Panc1 (cell line): ENCODE results near the gene KIAA2012. TPM values are rescaled to one million over a fixed set of nuclear protein-coding genes. Genes with fewer than 3 reads are reported as not detected.

Source experiments
- ATAC-seq: fragments of 200-7000 bp; cut with Tn5 transposase; 2 replicates; pipeline ENCODE4 v1.9.1; 2020; ENCODE audit warnings: mild to moderate bottlenecking, moderate library complexity
- BruUV-seq: library from RNA; stranded (reverse); fragments of 400-500 nt; replicated peaks from 2 replicates; lab custom pipeline; 2021; lab: Mats Ljungman, UMichigan
- CTCF ChIA-PET: fragments of 300-600 bp; sonication (Branson Sonifier 250); formaldehyde crosslinking; loops from one replicate; lab custom pipeline; 2022; ENCODE audit warnings: antibody characterized with exemption; lab: Charles Lee
- POLR2A ChIA-PET: fragments of 300-600 bp; sonication (Branson Sonifier 250); formaldehyde crosslinking; loops from one replicate; lab custom pipeline; 2022; ENCODE audit warnings: antibody characterized with exemption; lab: Charles Lee
- DNase-seq: peaks from one replicate; pipeline ENCODE4 v3.0.0-alpha.2; 2010; ENCODE audit warnings: low read depth, low spot score
- H3K27ac ChIP-seq: 2 replicates; pipeline ENCODE4 v1.5.1; 2011; ENCODE audit warnings: mild to moderate bottlenecking, low read length, inconsistent platforms
- H3K27me3 ChIP-seq: fragments of 200-500 bp; sonication (Bioruptor generic); 2 replicates; pipeline ENCODE4 v1.6.0; 2014; ENCODE audit warnings: low read length, inconsistent platforms; ENCODE audit not compliant: control insufficient read depth, insufficient read depth
- H3K36me3 ChIP-seq: fragments of 200-500 bp; sonication (Bioruptor generic); 2 replicates; pipeline ENCODE4 v1.5.1; 2014; ENCODE audit warnings: inconsistent platforms, mild to moderate bottlenecking, low read length, moderate library complexity; ENCODE audit not compliant: control insufficient read depth, insufficient read depth
- H3K4me1 ChIP-seq: 2 replicates; pipeline ENCODE4 v1.5.1; 2011; ENCODE audit warnings: inconsistent platforms, mild to moderate bottlenecking, low read length, moderate library complexity; ENCODE audit not compliant: control insufficient read depth, insufficient read depth
- H3K4me3 ChIP-seq, 2 experiments: 2 replicates each; pipeline ENCODE4 v1.5.1; 2011 to 2012; ENCODE audit warnings: low read depth in 2 of 2, low read length in 2 of 2, mild to moderate bottlenecking in 2 of 2, inconsistent platforms in 1 of 2, moderate library complexity in 1 of 2
- H3K9me3 ChIP-seq: fragments of 200-500 bp; sonication (Bioruptor generic); 2 replicates; pipeline ENCODE4 v1.5.1; 2014; ENCODE audit warnings: low read depth, mild to moderate bottlenecking, inconsistent platforms, low read length, moderate library complexity; ENCODE audit not compliant: control insufficient read depth, insufficient read depth
- POLR2AphosphoS5 ChIP-seq: IDR thresholded peaks from 2 replicates; pipeline ENCODE4 v1.6.1; 2012; ENCODE audit warnings: mild to moderate bottlenecking, low read depth, low read length, moderate library complexity
- SIN3A ChIP-seq: IDR thresholded peaks from 2 replicates; pipeline ENCODE4 v1.6.1; 2012; ENCODE audit warnings: low read depth, mild to moderate bottlenecking, low read length, moderate library complexity, borderline replicate concordance; ENCODE audit not compliant: insufficient read depth
- TCF7L2 ChIP-seq: IDR thresholded peaks from 2 replicates; pipeline ENCODE4 v1.6.1; 2011; ENCODE audit warnings: mild to moderate bottlenecking, low read depth, low read length, inconsistent platforms
- in situ Hi-C: cut with HindIII; loops from 2 replicates; pipeline ENCODE4 v1.10.0; 2016; ENCODE audit warnings: low sequenced_read_pairs, low pct_unique_long_range_greater_than_20kb
- intact Hi-C: fragments of 100-400 bp; cut with micrococcal nuclease; formaldehyde crosslinking; loops from one replicate; pipeline ENCODE4 v1.10.0; 2022; ENCODE audit not compliant: unreplicated experiment
- total RNA-seq: library from RNA; stranded (reverse); gene quantifications from one replicate; pipeline ENCODE4 v1.2.1, GENCODE V29; 2021; ENCODE audit not compliant: unreplicated experiment
- TF ChIP-seq, protein P1 (sequence below), 2 experiments: IDR thresholded peaks; 2 replicates each; pipeline ENCODE4 v1.6.1; 2011 to 2012; ENCODE audit warnings: low read depth in 2 of 2, control low read depth in 1 of 2, low read length in 1 of 2, mild to moderate bottlenecking in 1 of 2, moderate library complexity in 1 of 2; ENCODE audit not compliant: insufficient read depth in 1 of 2
- TF ChIP-seq, protein P2 (sequence below): fragments of 450-650 bp; IDR thresholded peaks from 2 replicates; pipeline ENCODE4 v1.5.1; 2017; ENCODE audit warnings: mild to moderate bottlenecking

The KIAA2012 gene
- total RNA-seq, 1 experiment from 2014 or later, result not detected

DNA sequence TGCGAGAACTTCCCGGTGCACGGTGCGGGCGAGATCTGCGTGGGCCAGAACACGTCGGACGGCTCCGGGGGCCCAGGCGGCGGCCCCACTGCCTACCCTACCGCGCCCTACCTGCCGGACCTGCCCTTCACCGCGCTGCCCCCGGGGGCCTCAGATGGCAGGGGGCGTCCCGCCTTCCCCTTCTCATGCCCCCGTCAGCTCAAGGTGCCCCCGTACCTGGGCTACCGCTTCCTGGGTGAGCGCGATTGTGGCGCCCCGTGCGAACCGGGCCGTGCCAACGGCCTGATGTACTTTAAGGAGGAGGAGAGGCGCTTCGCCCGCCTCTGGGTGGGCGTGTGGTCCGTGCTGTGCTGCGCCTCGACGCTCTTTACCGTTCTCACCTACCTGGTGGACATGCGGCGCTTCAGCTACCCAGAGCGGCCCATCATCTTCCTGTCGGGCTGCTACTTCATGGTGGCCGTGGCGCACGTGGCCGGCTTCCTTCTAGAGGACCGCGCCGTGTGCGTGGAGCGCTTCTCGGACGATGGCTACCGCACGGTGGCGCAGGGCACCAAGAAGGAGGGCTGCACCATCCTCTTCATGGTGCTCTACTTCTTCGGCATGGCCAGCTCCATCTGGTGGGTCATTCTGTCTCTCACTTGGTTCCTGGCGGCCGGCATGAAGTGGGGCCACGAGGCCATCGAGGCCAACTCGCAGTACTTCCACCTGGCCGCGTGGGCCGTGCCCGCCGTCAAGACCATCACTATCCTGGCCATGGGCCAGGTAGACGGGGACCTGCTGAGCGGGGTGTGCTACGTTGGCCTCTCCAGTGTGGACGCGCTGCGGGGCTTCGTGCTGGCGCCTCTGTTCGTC, 37.7 kb upstream of the KIAA2012 start:
- POLR2A ChIA-PET, result no interaction called here

GRCh38 chr2:202035941-202036372, 37.1 kb upstream of the KIAA2012 start:
- no TSS peak for BruUV-seq
- no peak for ATAC-seq
- no peak for DNase-seq
- Histone ChIP-seq H3K36me3 (no peaks in the 10 kb centered on the region; the same call in 1 of the 2 replicates), H3K4me1 (peaks cover 42% of the 10 kb centered on the region), H3K9me3 (no peaks in the 10 kb centered on the region), H3K4me3 (peak overlapping the region in 1 of 2 experiments; percentile 65; a peak in 2 of 4 replicates), H3K27ac (peak overlapping the region; percentile 76; the same call in 1 of the 2 replicates), H3K27me3 (no peaks in the 10 kb centered on the region)
- in situ Hi-C loops (no loop called here), intact Hi-C loops (loop anchor here (2.0 to 10.0 kb wide), 3 partner anchors 143 to 241 kb away; no protein-coding TSS in a partner anchor)
- ChIA-PET POLR2A (no interaction called here), CTCF (interaction anchor here (0.6 kb wide), 1 partner anchor 17 kb away, joined by 3 read pairs; no protein-coding TSS in a partner anchor)
- TF ChIP-seq, protein P1, sequence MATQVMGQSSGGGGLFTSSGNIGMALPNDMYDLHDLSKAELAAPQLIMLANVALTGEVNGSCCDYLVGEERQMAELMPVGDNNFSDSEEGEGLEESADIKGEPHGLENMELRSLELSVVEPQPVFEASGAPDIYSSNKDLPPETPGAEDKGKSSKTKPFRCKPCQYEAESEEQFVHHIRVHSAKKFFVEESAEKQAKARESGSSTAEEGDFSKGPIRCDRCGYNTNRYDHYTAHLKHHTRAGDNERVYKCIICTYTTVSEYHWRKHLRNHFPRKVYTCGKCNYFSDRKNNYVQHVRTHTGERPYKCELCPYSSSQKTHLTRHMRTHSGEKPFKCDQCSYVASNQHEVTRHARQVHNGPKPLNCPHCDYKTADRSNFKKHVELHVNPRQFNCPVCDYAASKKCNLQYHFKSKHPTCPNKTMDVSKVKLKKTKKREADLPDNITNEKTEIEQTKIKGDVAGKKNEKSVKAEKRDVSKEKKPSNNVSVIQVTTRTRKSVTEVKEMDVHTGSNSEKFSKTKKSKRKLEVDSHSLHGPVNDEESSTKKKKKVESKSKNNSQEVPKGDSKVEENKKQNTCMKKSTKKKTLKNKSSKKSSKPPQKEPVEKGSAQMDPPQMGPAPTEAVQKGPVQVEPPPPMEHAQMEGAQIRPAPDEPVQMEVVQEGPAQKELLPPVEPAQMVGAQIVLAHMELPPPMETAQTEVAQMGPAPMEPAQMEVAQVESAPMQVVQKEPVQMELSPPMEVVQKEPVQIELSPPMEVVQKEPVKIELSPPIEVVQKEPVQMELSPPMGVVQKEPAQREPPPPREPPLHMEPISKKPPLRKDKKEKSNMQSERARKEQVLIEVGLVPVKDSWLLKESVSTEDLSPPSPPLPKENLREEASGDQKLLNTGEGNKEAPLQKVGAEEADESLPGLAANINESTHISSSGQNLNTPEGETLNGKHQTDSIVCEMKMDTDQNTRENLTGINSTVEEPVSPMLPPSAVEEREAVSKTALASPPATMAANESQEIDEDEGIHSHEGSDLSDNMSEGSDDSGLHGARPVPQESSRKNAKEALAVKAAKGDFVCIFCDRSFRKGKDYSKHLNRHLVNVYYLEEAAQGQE (IDR thresholded peaks at IDR 0.05; ENCODE audit: insufficient read depth in 1 of 2, low read depth in 2 of 2, low read length in 1 of 2), result no peak
- TF ChIP-seq POLR2AphosphoS5 (no peak), TCF7L2 (no peak), SIN3A (no peak)
- TF ChIP-seq, protein P2, sequence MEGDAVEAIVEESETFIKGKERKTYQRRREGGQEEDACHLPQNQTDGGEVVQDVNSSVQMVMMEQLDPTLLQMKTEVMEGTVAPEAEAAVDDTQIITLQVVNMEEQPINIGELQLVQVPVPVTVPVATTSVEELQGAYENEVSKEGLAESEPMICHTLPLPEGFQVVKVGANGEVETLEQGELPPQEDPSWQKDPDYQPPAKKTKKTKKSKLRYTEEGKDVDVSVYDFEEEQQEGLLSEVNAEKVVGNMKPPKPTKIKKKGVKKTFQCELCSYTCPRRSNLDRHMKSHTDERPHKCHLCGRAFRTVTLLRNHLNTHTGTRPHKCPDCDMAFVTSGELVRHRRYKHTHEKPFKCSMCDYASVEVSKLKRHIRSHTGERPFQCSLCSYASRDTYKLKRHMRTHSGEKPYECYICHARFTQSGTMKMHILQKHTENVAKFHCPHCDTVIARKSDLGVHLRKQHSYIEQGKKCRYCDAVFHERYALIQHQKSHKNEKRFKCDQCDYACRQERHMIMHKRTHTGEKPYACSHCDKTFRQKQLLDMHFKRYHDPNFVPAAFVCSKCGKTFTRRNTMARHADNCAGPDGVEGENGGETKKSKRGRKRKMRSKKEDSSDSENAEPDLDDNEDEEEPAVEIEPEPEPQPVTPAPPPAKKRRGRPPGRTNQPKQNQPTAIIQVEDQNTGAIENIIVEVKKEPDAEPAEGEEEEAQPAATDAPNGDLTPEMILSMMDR, result no peak

More for the DNA sequence above, 37.7 kb upstream of the KIAA2012 start:
- ATAC-seq (no peak), DNase-seq (no peak)
- no peaks in the 10 kb centered on the region; the same call in 1 of the 2 replicates for H3K36me3 ChIP-seq
- in situ Hi-C loops, result no loop called here
- peak overlapping the region; percentile 35; the same call in 1 of the 2 replicates for H3K27ac ChIP-seq
- CTCF ChIA-PET, result interaction anchor here (0.6 kb wide), 1 partner anchor 16 kb away, joined by 3 read pairs; no protein-coding TSS in a partner anchor
- TF ChIP-seq, protein P2, result peak; percentile 73
- no peak for TF ChIP-seq POLR2AphosphoS5
- TF ChIP-seq, protein P1 (IDR thresholded peaks at IDR 0.05; ENCODE audit: insufficient read depth in 1 of 2, low read depth in 2 of 2, low read length in 1 of 2), result no peak
- no peak for TF ChIP-seq TCF7L2
- no peak for TF ChIP-seq SIN3A
- H3K4me3 ChIP-seq, result peak overlapping the region; percentile 65 to 66
- intact Hi-C loops, result loop anchor here (2.0 to 10.0 kb wide), 3 partner anchors 143 to 241 kb away; no protein-coding TSS in a partner anchor
- H3K4me1 ChIP-seq, result peaks cover 36% of the 10 kb centered on the region
- H3K9me3 ChIP-seq, result no peaks in the 10 kb centered on the region
- no peaks in the 10 kb centered on the region for H3K27me3 ChIP-seq
- no TSS peak for BruUV-seq
